A673 (cell line): ENCODE results near the gene PSMF1. TPM values are rescaled to one million over a fixed set of nuclear protein-coding genes. Genes with fewer than 3 reads are reported as not detected.

Experiments used
- BruUV-seq: library from RNA; stranded (reverse); fragments of 400-500 nt; replicated peaks from 2 replicates; lab custom pipeline; 2021; lab: Mats Ljungman, UMichigan
- CTCF ChIA-PET: fragments of 300-600 bp; sonication (Branson Sonifier 250); formaldehyde crosslinking; loops from one replicate; lab custom pipeline; 2022; ENCODE audit warnings: antibody characterized with exemption; lab: Charles Lee
- POLR2A ChIA-PET: fragments of 300-600 bp; sonication (Branson Sonifier 250); formaldehyde crosslinking; loops from one replicate; lab custom pipeline; 2022; ENCODE audit warnings: antibody characterized with exemption; ENCODE audit not compliant: low non-redundant PET; lab: Charles Lee
- DNase-seq: peaks from one replicate; pipeline ENCODE4 v3.0.0-alpha.2; 2015; ENCODE audit warnings: low spot score
- H3K27ac ChIP-seq: fragments of 200-600 bp; sonication (generic); 2 replicates; pipeline ENCODE4 v1.5.1; 2016; ENCODE audit warnings: mixed run types, low read depth, mild to moderate bottlenecking, mixed read lengths, antibody characterized with exemption, low read length; ENCODE audit not compliant: poor library complexity, severe bottlenecking
- H3K27me3 ChIP-seq: fragments of 200-600 bp; sonication (generic); replicated peaks from 2 replicates; pipeline ENCODE4 v1.6.1; 2017; ENCODE audit warnings: mixed run types, low read depth, mild to moderate bottlenecking, mixed read lengths, antibody characterized with exemption, low read length; ENCODE audit not compliant: insufficient read depth, poor library complexity
- H3K36me3 ChIP-seq: fragments of 200-600 bp; sonication (generic); 2 replicates; pipeline ENCODE4 v1.6.1; 2016; ENCODE audit warnings: mixed run types, mild to moderate bottlenecking, mixed read lengths, antibody characterized with exemption, low read length; ENCODE audit not compliant: insufficient read depth, poor library complexity, severe bottlenecking
- H3K4me1 ChIP-seq: fragments of 200-600 bp; sonication (generic); 2 replicates; pipeline ENCODE4 v1.6.1; 2017; ENCODE audit warnings: mixed run types, mild to moderate bottlenecking, mixed read lengths, antibody characterized with exemption, low read length; ENCODE audit not compliant: insufficient read depth, poor library complexity, severe bottlenecking
- H3K4me3 ChIP-seq: fragments of 200-600 bp; sonication (generic); 2 replicates; pipeline ENCODE4 v1.5.1; 2016; ENCODE audit warnings: low read depth, mixed run types, mild to moderate bottlenecking, mixed read lengths, low read length; ENCODE audit not compliant: poor library complexity, severe bottlenecking
- H3K9me3 ChIP-seq: fragments of 200-600 bp; sonication (generic); 2 replicates; pipeline ENCODE4 v1.6.1; 2016; ENCODE audit warnings: mixed run types, low read depth, mild to moderate bottlenecking, mixed read lengths, antibody characterized with exemption, low read length; ENCODE audit not compliant: poor library complexity, severe bottlenecking
- CTCF ChIP-seq: fragments of 300-800, 200-600 bp; sonication (generic); conservative IDR thresholded peaks from 2 replicates; pipeline ENCODE4 v1.5.1; 2017; ENCODE audit warnings: low read depth, mild to moderate bottlenecking, antibody characterized with exemption, low read length, moderate library complexity, mixed read lengths
- EZH2 ChIP-seq: fragments of 200-600 bp; sonication (generic); IDR thresholded peaks from 2 replicates; pipeline ENCODE4 v1.6.1; 2017; ENCODE audit warnings: borderline replicate concordance, low read depth, mild to moderate bottlenecking, mixed read lengths, antibody characterized with exemption, low read length; ENCODE audit not compliant: poor library complexity, severe bottlenecking
- intact Hi-C: fragments of 100-400 bp; cut with micrococcal nuclease; formaldehyde crosslinking; loops from one replicate; pipeline ENCODE4 v1.10.0; 2022; ENCODE audit not compliant: unreplicated experiment
- total RNA-seq: library from RNA; stranded (reverse); gene quantifications from 2 replicates; pipeline ENCODE4 v1.2.3, GENCODE V29; 2021

The PSMF1 gene
- total RNA-seq, 1 experiment from 2014 or later, result 130 TPM

- DNase-seq, result no peak
- BruUV-seq, result no TSS peak
- Histone ChIP-seq H3K27me3 (peaks cover 4% of the 10 kb centered on the region), H3K9me3 (no peaks in the 10 kb centered on the region), H3K4me1 (no peaks in the 10 kb centered on the region), H3K27ac (no peak overlapping the region), H3K4me3 (no peak overlapping the region), H3K36me3 (no peaks in the 10 kb centered on the region)
- ChIA-PET CTCF (no interaction called here), POLR2A (no interaction called here)
- intact Hi-C loops, result no loop called here
- no peak for TF ChIP-seq EZH2
- no peak for TF ChIP-seq CTCF
Observed at GRCh38 chr20:1189827-1190226, 71.4 kb downstream of the PSMF1 start.

GRCh38 chr20:1190847-1191246, 72.4 kb downstream of the PSMF1 start:
- DNase-seq, result no peak
- TF ChIP-seq CTCF (no peak), EZH2 (no peak)
- Histone ChIP-seq H3K27me3 (no peaks in the 10 kb centered on the region), H3K4me1 (no peaks in the 10 kb centered on the region), H3K27ac (no peak overlapping the region), H3K36me3 (no peaks in the 10 kb centered on the region), H3K9me3 (no peaks in the 10 kb centered on the region), H3K4me3 (no peak overlapping the region)
- CTCF ChIA-PET, result no interaction called here
- no TSS peak for BruUV-seq
- POLR2A ChIA-PET, result no interaction called here
- intact Hi-C loops, result no loop called here

- no TSS peak for BruUV-seq
- no peak overlapping the region for H3K27ac ChIP-seq
- no peaks in the 10 kb centered on the region for H3K27me3 ChIP-seq
- intact Hi-C loops, result no loop called here
- no peaks in the 10 kb centered on the region for H3K9me3 ChIP-seq
- H3K4me3 ChIP-seq, result no peak overlapping the region
- no peaks in the 10 kb centered on the region for H3K4me1 ChIP-seq
- TF ChIP-seq CTCF (no peak), EZH2 (no peak)
- no peak for DNase-seq
- H3K36me3 ChIP-seq, result no peaks in the 10 kb centered on the region
- POLR2A ChIA-PET, result no interaction called here
- CTCF ChIA-PET, result interaction anchor here (0.7 kb wide), 1 partner anchor 78 kb away, joined by 3 read pairs; no protein-coding TSS in a partner anchor
Observed at GRCh38 chr20:1191299-1191698, 72.9 kb downstream of the PSMF1 start.
